Fibroblast of peridontal ligament (primary cell): ENCODE data around the gene LIG1.
A peak's percentile ranks its signal among the peaks of the same experiment; 100 is the strongest.
"Not testable (repeated sequence)": the region's sequence is repeated elsewhere in the genome, so short reads cannot be mapped to it uniquely, and the experiment has no call there.

Experiments
- DNase-seq: peaks from one replicate; pipeline ENCODE4 v3.0.0-alpha.2; 2010; ENCODE audit errors: extremely low read depth

Gene LIG1

DNA sequence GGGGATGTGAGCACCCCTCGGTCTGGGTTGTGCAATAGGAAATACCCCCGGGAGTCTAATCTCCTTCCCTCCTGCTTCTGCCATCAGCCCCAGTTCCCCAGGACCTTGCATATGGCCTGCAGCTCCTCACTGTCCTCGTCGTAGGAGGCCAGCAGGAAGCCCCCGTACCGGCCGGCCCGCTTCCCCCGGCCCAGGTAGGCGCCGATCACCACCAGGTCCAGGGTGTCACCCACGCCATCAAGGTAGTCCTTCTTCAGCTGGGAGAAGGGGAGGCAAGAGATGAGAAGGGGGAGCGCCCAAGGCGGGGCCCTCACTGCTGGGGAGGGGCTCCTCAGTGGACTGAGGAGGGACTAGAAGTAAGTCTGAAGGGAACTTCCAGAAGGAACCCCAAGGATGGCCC is 49.1 kb downstream of the LIG1 start:
- DNase-seq = no peak

DNA sequence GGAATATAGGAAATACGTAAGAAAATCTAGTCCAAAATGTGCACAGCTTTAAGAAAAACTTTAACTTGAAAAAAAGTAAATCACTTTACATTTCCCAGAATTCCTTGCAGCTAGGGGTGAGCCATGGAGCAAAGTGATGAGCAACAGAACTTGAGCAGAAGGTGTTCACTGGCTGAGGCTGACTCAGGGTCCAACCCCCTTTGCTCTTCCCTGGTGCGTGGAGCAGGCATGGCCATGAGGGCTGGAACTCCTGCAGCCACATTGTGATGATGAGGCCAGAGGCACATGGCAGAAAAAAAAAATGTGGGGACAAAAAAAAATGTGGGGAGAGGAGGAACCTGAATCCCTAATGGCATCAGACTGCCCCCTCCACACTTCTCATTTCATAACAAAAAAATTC is 49.6 kb downstream of the LIG1 start:
- no peak for DNase-seq

DNA sequence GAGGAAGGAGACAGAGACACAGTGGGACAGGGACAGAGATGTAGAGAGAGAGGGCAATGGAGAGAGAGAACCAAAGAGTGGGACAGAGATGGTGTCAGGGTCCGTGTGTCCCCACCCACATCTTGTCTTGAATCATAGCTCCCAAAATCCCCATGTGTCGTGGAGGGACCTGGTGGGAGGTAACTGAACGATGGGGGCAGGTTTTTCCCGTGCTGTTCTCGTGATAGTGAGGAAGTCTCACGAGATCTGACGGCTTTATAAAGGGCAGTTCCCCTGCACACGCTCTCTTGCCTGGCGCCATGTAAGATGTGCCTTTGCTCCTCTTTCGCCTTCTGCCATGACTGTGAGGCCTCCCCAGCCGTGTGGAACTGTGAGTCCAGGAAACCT is 52.0 kb downstream of the LIG1 start:
- DNase-seq = no peak

DNA sequence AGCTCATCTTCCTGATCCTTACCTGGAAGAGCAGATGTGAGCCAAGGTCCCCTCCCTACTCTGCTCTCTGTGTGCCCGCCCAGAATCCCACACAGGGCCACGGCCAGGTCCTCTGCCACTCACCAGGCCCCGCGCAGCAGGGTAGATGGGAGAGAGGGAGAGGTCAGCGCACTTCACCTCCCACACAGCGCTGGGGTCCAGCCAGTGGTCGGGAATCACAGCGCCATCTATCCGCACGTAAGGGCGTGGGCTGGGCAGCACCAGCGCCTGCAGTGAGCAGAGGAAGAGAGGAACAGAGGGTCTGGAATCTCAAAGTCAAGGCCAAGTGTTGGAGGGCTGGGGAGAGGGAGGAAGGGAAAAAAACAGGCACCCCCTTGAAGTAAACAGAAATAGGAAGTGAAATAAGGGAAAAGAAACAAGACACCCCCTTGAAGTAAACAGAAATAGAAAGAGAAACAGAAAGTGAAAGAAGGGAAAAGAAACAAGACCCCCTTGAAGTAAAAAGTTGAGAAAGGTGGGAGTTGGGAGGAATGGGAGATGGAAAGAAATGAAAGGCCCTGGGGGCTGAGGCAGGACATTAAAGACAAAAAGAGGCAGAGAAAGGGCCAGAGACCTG is 52.5 kb downstream of the LIG1 start:
- no peak for DNase-seq

DNA sequence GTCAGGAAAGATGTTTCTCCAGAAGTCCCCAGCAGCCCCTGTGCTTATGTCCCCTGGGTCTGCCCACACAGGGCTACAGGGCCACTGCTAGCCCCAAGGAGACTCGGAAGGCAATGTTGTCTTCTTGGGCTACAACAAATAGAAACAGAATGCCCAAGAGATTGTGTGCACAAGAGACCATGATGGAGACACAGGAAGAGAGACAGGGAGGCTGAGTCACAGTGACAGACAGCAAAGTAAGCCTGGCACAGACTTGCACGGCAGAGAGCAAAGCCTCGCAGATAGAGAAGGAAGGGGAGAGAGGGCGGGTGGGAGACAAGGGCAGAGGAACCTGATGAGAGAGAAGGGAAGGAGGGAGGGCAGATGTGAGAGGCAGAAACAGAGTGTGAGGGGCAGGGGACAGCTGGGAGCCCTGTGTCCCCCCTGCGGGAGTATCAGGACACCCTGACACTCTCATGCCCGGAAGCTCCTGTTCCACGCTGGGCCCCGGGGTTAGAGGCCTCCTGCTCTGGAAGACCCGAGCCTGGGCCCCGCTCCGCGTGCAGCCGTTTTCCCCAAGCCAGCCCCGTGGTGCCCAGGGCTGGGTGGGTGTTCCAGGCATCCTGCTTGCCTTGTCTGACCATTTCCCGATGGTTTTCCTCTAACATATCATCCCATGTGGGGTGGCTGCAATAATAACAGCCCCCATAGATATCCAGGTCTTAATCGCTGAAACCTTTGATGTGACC is 56.8 kb downstream of the LIG1 start:
- DNase-seq = no peak

DNA sequence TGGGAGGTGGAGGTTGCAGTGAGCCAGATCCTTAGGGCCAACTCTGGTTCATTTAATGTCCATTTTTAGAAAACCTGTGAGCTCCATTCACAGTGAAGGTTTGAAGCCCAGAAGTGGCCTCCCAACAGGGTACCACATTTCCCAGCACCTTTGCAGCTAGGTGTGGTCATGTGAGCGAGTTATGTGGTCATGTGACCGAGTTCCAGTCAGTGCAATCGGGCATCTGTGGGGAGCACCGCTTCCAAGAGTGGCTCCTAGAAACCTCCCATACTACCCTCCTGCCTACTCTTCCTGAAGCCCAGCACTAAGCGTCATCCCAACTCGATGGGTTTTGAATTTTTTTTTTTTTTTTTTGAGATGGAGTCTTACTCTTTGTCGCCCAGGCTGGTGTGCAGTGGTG is 58.9 kb downstream of the LIG1 start:
- DNase-seq = no peak

DNA sequence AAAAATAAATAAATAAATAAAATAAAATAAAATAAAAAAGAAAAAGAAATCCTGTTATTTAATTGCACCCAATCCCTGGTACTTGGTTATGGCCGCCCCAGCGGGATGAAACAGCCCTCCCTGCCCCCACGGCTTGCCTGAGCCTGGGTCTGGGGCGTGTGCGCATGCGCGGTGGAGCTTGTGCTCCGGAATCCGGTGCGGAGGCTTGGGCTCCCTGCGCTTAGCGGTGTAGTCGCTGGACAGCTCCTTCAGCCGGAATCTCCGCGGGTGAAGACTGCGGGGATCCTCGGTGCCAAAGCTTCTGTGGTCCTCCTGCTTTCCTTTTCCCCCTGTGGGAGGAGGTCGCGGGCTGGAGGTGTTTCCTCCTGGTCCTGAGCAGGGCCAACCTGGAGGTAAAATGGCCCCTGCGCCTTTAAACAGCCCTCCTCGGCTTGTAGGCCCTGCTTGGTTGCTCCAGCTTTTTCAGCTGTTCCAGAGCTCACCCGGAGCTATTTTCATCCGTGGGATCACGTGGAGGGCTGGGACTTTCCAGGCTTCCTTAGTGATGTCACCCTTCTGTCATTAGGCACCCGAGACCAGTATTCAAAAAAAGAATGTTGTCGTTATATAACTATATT is 59.7 kb downstream of the LIG1 start, which contains the start of gene PLA2G4C:
Gene PLA2G4C, minus strand, starts transcription at position 468 of the 617 bp plus-strand sequence. CDS start 4,288 bp downstream, outside the sequence.
- peak; percentile 93 for DNase-seq

DNA sequence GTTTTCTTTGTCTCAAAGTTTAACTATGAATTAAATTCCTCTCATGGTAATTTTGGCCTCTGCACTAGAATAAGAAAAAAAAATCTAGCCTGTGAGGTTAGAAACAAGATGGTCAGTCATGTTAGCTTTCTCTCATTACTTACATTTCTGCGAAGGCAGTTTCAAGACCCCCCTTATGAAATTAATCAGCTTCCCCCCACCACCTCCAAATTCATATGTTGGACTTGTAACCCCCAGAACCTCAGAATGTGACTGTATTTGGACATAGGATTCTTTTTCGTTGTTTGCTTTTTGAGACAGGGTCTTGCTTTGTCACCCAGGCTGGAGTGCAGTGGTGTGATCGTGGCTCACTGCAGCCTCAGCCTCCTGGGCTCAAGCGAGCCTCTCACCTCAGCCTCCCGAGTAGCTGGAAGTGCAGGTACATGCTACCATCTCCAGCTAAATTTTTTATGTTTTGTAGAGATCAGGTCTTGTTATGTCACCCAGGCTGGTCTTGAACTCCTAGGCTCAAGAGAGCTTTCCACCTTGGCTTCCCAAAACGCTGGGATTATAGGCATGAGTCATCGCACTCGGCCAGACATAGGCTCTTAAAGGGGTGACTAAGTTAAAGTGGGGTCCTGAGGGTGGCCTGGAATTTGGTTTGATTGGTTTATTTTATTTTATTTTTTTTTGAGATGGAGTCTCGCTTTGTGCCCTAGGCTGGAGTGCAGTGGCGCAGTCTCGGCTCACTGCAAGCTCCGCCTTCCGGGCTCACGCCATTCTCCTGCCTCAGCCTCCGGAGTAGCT is 61.0 kb downstream of the LIG1 start:
- no peak for DNase-seq

DNA sequence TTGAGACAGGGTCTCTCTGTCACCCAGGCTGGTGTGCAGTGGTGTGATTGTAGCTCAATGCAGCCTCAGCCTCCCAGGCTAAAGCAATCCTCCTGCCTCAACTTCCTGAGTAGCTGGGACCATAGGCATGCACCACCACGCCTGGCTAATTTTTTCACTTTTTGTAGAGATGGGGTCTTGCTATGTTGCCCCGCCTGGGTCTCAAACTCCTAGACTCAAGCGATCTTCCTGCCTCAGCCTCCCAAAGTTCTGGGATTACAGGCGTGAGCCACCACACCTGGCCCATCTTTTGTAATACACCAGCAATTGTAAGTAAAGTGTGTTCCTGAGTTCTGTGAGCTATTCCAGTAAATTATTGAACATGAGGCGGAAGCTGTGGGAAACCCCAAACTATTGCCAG is 66.2 kb downstream of the LIG1 start:
- DNase-seq = no peak

DNA sequence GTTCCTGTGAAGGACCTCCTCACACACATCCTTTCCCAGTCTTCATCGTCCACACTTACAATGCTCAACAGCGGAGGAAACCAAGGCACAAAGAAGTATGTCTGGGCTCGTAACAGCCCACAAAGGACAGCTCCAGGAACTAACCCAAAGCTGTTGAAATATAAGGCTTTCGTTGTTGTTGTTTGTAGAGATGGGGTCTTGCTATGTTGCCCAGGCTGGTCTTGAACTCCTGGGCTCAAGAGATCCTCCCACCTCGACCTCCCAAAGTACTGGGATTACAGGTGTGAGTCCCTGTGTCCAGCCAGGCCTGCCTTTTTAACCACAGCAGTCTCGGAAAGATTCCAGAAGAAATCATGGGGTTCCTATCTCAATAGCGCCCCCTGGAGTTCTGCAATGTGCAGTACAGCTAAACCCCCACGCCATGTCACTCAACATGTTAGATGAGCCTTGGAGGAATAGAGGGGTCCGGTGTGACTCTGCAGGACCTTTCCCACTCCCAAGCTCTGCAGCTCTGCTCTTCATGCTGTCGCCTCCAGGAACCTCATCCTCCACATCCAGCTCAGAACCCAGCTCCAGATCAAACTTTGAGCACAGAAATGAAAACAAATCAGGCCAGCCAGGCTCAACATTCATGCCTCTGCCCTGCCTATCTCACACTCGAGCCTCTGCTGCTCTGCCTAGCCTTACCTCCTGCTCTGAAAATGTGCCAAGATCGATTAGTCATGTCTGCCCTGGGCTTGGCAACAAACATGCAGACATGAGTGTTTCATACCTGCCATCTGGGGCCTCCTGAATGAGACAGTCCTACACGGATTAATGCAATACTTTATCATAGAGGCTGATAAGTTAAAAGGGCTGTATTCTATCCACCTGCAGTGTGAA is 67.0 kb downstream of the LIG1 start:
- DNase-seq = peak; percentile 32

DNA sequence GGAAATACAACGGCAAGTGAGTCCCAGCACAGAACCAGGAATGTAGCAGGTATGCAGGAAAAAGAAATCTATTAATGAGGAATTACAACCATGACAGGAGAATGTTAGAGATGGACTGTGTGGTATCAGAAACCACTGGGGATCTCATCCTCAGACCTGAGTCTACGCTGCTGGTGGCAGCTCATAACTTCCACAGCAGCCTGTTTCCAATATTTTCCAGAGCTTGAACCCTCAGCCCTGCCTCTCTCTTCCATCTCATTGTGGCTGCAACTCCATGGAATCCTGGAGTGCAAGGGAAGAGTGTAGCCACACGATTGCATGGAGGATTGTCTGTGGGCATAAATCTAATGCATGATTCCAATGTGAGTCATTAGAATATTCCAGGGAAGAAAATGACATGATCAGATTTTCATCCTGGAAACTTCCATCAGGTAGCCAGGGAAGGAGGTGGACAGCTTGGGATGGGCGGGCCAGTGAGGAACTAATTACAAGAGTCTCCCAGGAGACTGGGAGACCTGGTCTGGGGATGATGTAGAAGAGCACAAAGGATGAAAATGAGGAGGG is 74.5 kb downstream of the LIG1 start:
- no peak for DNase-seq

DNA sequence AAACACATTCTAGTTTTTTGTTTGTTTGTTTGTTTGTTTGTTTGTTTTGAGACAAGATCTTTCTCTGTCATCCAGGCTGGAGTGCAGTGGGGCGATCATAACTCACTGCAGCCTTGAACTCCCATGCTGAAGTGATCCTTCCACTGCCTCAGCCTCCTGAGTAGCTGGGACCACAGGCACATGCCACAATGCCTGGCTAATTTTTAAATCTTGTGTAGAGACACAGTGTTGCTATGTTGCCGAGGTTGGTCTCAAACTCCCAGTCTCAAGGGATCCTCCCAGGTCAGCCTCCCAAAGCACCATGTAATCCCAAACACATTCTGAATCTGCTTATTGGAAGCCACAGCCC is 75.3 kb downstream of the LIG1 start:
- DNase-seq = no peak

DNA sequence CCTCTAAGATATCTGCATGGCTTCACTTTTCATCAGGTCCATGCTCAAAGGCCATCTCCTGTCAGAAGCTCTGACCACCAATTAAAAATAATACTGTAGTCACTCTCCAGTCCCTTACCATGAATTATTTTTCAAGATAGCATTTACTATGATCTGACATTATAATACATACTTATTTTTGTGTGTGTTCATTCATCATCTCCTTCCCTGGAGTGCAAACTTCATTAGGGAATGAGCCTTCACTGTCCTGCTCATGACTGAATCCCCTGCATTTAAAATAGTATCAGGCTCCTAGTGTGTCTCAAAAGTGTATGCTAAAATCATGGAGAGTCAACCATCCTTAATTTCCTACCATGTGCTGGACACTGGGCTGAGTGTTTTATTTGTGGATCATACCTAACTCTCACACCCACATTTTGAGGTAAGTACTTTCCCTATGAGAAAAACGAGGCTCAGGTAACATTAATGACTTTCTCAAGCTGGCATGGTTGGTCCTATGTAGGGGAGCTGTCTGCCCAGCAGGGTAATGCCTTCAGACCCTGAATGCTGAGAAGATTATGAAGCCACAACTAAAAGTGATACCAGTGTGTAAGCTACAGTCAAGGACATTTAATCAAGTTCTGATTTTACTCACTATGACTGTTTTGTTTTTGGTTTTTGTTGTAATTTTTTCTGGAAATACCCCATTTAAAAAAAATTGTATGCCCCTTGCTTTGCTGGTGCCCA is 75.9 kb downstream of the LIG1 start:
- DNase-seq = no peak

DNA sequence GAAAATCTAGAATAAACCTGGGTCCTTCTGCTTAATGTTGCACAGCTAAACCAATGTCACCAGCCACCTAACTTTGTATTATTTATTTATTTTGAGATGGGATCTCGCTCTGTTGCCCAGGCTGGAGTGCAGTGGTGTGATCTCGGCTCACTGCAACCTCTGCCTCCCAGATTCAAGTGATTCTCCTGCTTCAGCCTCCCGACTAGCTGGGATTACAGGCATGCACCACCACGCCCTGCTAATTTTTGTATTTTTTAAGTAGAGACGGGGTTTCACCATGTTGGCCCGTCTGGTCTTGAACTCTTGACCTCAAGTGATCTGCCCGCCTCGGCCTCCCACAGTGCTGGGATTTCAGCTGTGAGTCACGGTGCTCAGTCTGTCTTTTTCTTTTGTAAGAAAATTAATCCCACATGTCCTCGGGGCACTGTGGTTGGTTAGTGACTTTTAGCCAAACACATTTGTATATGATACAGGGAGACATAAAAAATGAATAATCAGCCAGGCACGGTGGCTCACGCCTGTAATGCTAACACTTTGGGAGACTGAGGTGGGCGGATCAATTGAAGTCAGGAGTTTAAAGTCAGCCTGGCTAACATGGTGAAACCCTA is 78.9 kb downstream of the LIG1 start:
- peak; percentile 97 for DNase-seq

DNA sequence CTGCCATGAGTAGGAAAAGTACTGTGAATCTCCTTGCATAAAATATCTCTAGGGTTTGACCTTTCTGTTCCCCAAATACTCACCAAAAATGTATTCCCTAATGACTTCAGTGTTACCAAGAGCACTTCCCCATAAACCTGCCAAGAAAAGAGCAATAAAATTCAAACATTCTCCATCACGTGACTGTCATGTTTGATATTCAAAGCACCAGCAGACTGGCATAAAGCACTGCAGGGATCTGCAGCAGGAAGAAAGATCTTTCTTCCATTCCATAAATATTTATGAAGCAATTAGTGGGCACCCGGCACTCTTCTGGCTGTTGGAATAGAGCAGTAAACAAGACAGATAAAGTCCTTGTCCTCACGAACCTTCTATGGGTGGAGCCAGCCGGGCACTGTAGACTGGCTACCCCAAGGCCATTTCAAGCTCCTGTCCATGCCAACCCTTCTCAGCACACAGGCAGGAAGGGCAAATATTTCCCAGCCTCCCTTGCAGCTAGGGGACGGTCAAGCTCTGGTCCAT is 79.8 kb downstream of the LIG1 start:
- DNase-seq = peak; percentile 13

DNA sequence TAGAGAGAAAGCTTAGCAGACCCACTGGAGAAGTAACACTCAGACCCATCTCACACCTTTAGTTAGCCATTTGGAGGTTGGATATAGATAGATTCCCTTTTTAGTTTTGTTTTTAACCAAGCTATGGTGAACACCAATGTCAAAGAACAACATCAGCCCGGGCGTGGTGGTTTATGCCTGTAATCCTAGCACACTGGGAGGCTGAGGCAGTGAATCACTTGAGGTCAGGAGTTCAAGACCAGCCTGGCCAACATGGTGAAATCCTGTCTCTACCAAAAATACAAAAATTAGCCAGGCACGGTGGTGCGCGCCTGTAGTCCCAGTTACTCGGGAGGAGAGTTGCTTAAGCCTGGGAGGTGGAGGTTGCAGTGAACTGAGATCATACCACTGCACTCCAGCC is 81.2 kb downstream of the LIG1 start:
- not testable (repeated sequence) for DNase-seq

DNA sequence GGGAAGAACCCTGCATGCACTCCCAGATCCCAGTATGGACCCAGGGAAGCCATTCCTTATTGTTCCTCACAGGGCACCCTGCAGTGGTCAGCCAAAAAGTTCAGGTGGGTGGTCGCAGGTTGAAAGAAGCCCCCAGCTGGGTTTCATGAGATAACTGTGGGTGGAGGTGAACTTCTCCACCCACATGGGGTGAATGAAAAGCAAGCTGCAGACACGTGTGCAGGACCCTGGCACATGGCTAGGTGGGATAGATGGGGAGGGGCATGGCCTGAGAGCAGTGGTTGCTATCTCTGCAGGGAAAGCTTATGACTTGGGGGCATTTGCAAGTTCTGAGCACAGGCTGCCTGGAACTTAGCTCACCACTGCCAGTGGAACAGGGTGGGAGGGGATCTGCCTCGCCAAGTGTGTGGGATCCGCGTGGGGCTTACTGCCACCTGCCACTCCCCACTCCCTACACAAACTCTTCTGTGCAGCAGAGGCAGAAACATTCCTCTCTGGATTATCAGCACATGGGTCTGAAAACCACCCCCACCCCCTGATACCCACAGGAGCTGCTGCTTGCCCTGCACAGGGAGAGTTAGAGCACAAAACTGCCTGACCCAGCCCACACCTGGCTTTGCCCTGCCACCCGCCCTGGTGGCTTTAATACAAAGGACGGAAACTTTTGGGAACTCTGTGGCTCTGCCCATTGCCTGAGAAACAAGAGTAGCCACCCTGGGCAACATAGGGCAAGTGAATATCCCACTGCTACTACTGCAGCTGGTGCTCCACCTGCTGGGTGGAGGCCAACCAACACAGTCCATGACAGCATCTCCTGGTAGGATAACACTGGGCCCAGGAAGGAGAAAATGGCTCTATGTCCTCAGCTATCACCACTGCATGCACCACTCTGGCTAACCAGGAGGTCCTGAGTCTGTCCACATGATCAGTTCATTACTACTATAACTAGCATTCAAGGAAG is 84.0 kb downstream of the LIG1 start:
- no peak for DNase-seq

DNA sequence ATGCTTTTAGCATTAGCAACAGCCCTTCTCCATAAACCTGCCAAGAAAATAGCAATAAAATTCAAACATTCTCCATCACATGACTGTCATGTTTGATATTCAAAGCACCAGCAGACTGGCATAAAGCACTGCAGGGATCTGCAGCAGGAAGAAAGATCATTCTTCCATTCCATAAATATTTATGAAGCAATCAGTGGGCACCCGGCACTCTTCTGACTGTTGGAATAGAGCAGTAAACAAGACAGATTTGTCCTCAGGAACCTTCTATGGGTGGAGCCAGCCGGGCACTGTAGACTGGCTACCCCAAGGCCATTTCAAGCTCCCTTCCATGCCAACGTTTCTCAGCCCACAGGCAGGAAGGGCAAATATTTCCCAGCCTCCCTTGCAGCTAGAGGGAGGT is 85.1 kb downstream of the LIG1 start:
- no peak for DNase-seq

DNA sequence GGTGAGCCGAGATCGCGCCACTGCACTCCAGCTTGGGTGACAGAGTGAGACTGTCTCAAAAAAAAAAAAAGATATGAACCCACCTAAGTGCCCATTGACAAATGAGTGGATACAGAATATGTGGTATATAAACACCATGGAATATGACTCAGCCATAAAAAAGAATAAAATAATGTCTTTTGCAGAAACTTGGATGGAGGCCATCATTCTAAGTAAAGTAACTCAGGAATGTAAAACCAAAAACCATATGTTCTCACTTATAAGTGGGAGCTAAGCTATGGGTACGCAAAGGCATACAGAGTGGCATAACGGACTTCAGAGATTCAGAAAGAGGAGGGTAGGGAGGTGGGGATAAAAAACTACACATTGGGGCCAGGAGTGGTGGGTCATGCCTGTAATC is 89.0 kb downstream of the LIG1 start:
- DNase-seq = peak; percentile 17
